ENCODE results near the gene GNAL.
"Not testable (repeated sequence)": the region's sequence is repeated elsewhere in the genome, so short reads cannot be mapped to it uniquely, and the experiment has no call there.

Gene GNAL

GRCh38 chr18:11889284-11889683 lies 200.2 kb downstream of the GNAL start:
- H3K27ac ChIP-seq (ENCODE audit: low read depth, low read length): no peak overlapping the region
- H3K4me3 ChIP-seq (ENCODE audit: low read depth, low read length): no peak overlapping the region
- no peak overlapping the region for H3K9ac ChIP-seq (ENCODE audit: low read length)
- peaks cover 44% of the 10 kb centered on the region for H3K36me3 ChIP-seq (ENCODE audit: control insufficient read depth, insufficient read depth, low read length)
- H3K9me3 ChIP-seq (ENCODE audit: control insufficient read depth, insufficient read depth, low read depth, low read length): no peaks in the 10 kb centered on the region
- no peaks in the 10 kb centered on the region for H3K27me3 ChIP-seq (ENCODE audit: control insufficient read depth, insufficient read depth, low read length)
- H3K4me1 ChIP-seq (ENCODE audit: control insufficient read depth, insufficient read depth, low read length): no peaks in the 10 kb centered on the region

- H3K36me3 ChIP-seq (ENCODE audit: control insufficient read depth, insufficient read depth, low read length): peaks cover 29% of the 10 kb centered on the region
Observed at GRCh38 chr18:11891737-11892136, 202.7 kb downstream of the GNAL start.

GRCh38 chr18:11892438-11892837 lies 203.4 kb downstream of the GNAL start:
- not testable (repeated sequence) for H3K27me3 ChIP-seq (ENCODE audit: control insufficient read depth, insufficient read depth, low read length); H3K9ac ChIP-seq (ENCODE audit: low read length); H3K4me1 ChIP-seq (ENCODE audit: control insufficient read depth, insufficient read depth, low read length); H3K27ac ChIP-seq (ENCODE audit: low read depth, low read length); H3K9me3 ChIP-seq (ENCODE audit: control insufficient read depth, insufficient read depth, low read depth, low read length); H3K4me3 ChIP-seq (ENCODE audit: low read depth, low read length)
- peaks cover 30% of the 10 kb centered on the region for H3K36me3 ChIP-seq (ENCODE audit: control insufficient read depth, insufficient read depth, low read length)

More at GRCh38 chr18:11891737-11892136, 202.7 kb downstream of the GNAL start:
- Histone ChIP-seq H3K4me3 (ENCODE audit: low read depth, low read length) (no peak overlapping the region), H3K27ac (ENCODE audit: low read depth, low read length) (no peak overlapping the region), H3K9ac (ENCODE audit: low read length) (no peak overlapping the region), H3K4me1 (ENCODE audit: control insufficient read depth, insufficient read depth, low read length) (no peaks in the 10 kb centered on the region), H3K9me3 (ENCODE audit: control insufficient read depth, insufficient read depth, low read depth, low read length) (no peaks in the 10 kb centered on the region), H3K27me3 (ENCODE audit: control insufficient read depth, insufficient read depth, low read length) (no peaks in the 10 kb centered on the region)

- peaks cover 5% of the 10 kb centered on the region for H3K36me3 ChIP-seq (ENCODE audit: control insufficient read depth, insufficient read depth, low read length)
- H3K27me3 ChIP-seq (ENCODE audit: control insufficient read depth, insufficient read depth, low read length): no peaks in the 10 kb centered on the region
- no peaks in the 10 kb centered on the region for H3K9me3 ChIP-seq (ENCODE audit: control insufficient read depth, insufficient read depth, low read depth, low read length)
- H3K9ac ChIP-seq (ENCODE audit: low read length): no peak overlapping the region
- H3K4me1 ChIP-seq (ENCODE audit: control insufficient read depth, insufficient read depth, low read length): peaks cover 9% of the 10 kb centered on the region
- no peak overlapping the region for H3K27ac ChIP-seq (ENCODE audit: low read depth, low read length)
- no peak overlapping the region for H3K4me3 ChIP-seq (ENCODE audit: low read depth, low read length)
Observed at GRCh38 chr18:11897781-11898180, 208.7 kb downstream of the GNAL start.

GRCh38 chr18:11899063-11899462 lies 210.0 kb downstream of the GNAL start:
- Histone ChIP-seq H3K9ac (ENCODE audit: low read length) (no peak overlapping the region), H3K36me3 (ENCODE audit: control insufficient read depth, insufficient read depth, low read length) (peaks cover 5% of the 10 kb centered on the region), H3K4me3 (ENCODE audit: low read depth, low read length) (no peak overlapping the region), H3K27me3 (ENCODE audit: control insufficient read depth, insufficient read depth, low read length) (no peaks in the 10 kb centered on the region), H3K9me3 (ENCODE audit: control insufficient read depth, insufficient read depth, low read depth, low read length) (no peaks in the 10 kb centered on the region), H3K27ac (ENCODE audit: low read depth, low read length) (no peak overlapping the region), H3K4me1 (ENCODE audit: control insufficient read depth, insufficient read depth, low read length) (peaks cover 15% of the 10 kb centered on the region)

GRCh38 chr18:11901826-11902438 lies 212.9 kb downstream of the GNAL start:
- H3K27me3 ChIP-seq (ENCODE audit: control insufficient read depth, insufficient read depth, low read length): no peaks in the 10 kb centered on the region
- H3K27ac ChIP-seq (ENCODE audit: low read depth, low read length): no peak overlapping the region
- H3K9me3 ChIP-seq (ENCODE audit: control insufficient read depth, insufficient read depth, low read depth, low read length): no peaks in the 10 kb centered on the region
- H3K4me1 ChIP-seq (ENCODE audit: control insufficient read depth, insufficient read depth, low read length): peaks cover 27% of the 10 kb centered on the region
- H3K4me3 ChIP-seq (ENCODE audit: low read depth, low read length): no peak overlapping the region
- no peak overlapping the region for H3K9ac ChIP-seq (ENCODE audit: low read length)
- no peaks in the 10 kb centered on the region; the same call in 1 of the 2 replicates for H3K36me3 ChIP-seq (ENCODE audit: control insufficient read depth, insufficient read depth, low read length)

- no peak overlapping the region for H3K9ac ChIP-seq (ENCODE audit: low read length)
- H3K36me3 ChIP-seq (ENCODE audit: control insufficient read depth, insufficient read depth, low read length): no peaks in the 10 kb centered on the region
- no peak overlapping the region for H3K4me3 ChIP-seq (ENCODE audit: low read depth, low read length)
- H3K4me1 ChIP-seq (ENCODE audit: control insufficient read depth, insufficient read depth, low read length): peaks cover 32% of the 10 kb centered on the region
- no peak overlapping the region for H3K27ac ChIP-seq (ENCODE audit: low read depth, low read length)
- no peaks in the 10 kb centered on the region for H3K9me3 ChIP-seq (ENCODE audit: control insufficient read depth, insufficient read depth, low read depth, low read length)
- no peaks in the 10 kb centered on the region for H3K27me3 ChIP-seq (ENCODE audit: control insufficient read depth, insufficient read depth, low read length)
Observed at GRCh38 chr18:11902522-11903292, 213.6 kb downstream of the GNAL start.

GRCh38 chr18:11905613-11906012 lies 216.5 kb downstream of the GNAL start:
- Histone ChIP-seq H3K27me3 (ENCODE audit: control insufficient read depth, insufficient read depth, low read length) (no peaks in the 10 kb centered on the region; the same call in 1 of the 2 replicates), H3K36me3 (ENCODE audit: control insufficient read depth, insufficient read depth, low read length) (no peaks in the 10 kb centered on the region), H3K4me1 (ENCODE audit: control insufficient read depth, insufficient read depth, low read length) (peaks cover 40% of the 10 kb centered on the region), H3K27ac (ENCODE audit: low read depth, low read length) (no peak overlapping the region), H3K4me3 (ENCODE audit: low read depth, low read length) (no peak overlapping the region), H3K9ac (ENCODE audit: low read length) (no peak overlapping the region), H3K9me3 (ENCODE audit: control insufficient read depth, insufficient read depth, low read depth, low read length) (no peaks in the 10 kb centered on the region)

GRCh38 chr18:11906176-11906575 lies 217.1 kb downstream of the GNAL start:
- H3K27ac ChIP-seq (ENCODE audit: low read depth, low read length): no peak overlapping the region
- no peaks in the 10 kb centered on the region; the same call in 1 of the 2 replicates for H3K27me3 ChIP-seq (ENCODE audit: control insufficient read depth, insufficient read depth, low read length)
- H3K4me3 ChIP-seq (ENCODE audit: low read depth, low read length): no peak overlapping the region
- H3K9me3 ChIP-seq (ENCODE audit: control insufficient read depth, insufficient read depth, low read depth, low read length): no peaks in the 10 kb centered on the region
- no peak overlapping the region for H3K9ac ChIP-seq (ENCODE audit: low read length)
- H3K4me1 ChIP-seq (ENCODE audit: control insufficient read depth, insufficient read depth, low read length): peaks cover 40% of the 10 kb centered on the region
- H3K36me3 ChIP-seq (ENCODE audit: control insufficient read depth, insufficient read depth, low read length): no peaks in the 10 kb centered on the region

GRCh38 chr18:11906926-11907874 lies 218.1 kb downstream of the GNAL start:
- Histone ChIP-seq H3K9me3 (ENCODE audit: control insufficient read depth, insufficient read depth, low read depth, low read length) (no peaks in the 10 kb centered on the region), H3K27me3 (ENCODE audit: control insufficient read depth, insufficient read depth, low read length) (no peaks in the 10 kb centered on the region; the same call in 1 of the 2 replicates), H3K4me3 (ENCODE audit: low read depth, low read length) (peak overlapping the region; percentile 81), H3K9ac (ENCODE audit: low read length) (no peak overlapping the region), H3K36me3 (ENCODE audit: control insufficient read depth, insufficient read depth, low read length) (no peaks in the 10 kb centered on the region), H3K4me1 (ENCODE audit: control insufficient read depth, insufficient read depth, low read length) (peaks cover 36% of the 10 kb centered on the region), H3K27ac (ENCODE audit: low read depth, low read length) (peak overlapping the region; percentile 6; the same call in 1 of the 2 replicates)
